Subcutaneous abdominal adipose tissue (tissue), 5 donors: Measurements from ENCODE around the gene PDZD4.
"Not testable (repeated sequence)": the region's sequence is repeated elsewhere in the genome, so short reads cannot be mapped to it uniquely, and the experiment has no call there.

Experiments
- H3K27ac ChIP-seq: one replicate; pipeline ENCODE4 v1.7.0; 2013; ENCODE audit warnings: low read depth, mild to moderate bottlenecking, inconsistent platforms, low read length, moderate library complexity
- H3K27me3 ChIP-seq, 5 donors: one replicate each; pipeline ENCODE4 v1.7.0; 2013; ENCODE audit warnings: low read length in 5 of 5, inconsistent platforms in 1 of 5; ENCODE audit not compliant: control insufficient read depth in 5 of 5, insufficient read depth in 4 of 5
- H3K36me3 ChIP-seq, 5 donors: one replicate each; pipeline ENCODE4 v1.7.0; 2013; ENCODE audit warnings: low read length in 5 of 5; ENCODE audit not compliant: control insufficient read depth in 5 of 5, insufficient read depth in 5 of 5
- H3K4me1 ChIP-seq, 5 donors: one replicate each; pipeline ENCODE4 v1.7.0; 2013; ENCODE audit warnings: low read length in 5 of 5, mild to moderate bottlenecking in 3 of 5, moderate library complexity in 1 of 5; ENCODE audit not compliant: control insufficient read depth in 5 of 5, insufficient read depth in 5 of 5
- H3K4me3 ChIP-seq, 5 donors: one replicate each; pipeline ENCODE4 v1.7.0; 2013; ENCODE audit warnings: low read length in 5 of 5, low read depth in 1 of 5
- H3K9ac ChIP-seq, 5 donors: one replicate each; pipeline ENCODE4 v1.7.0; 2013; ENCODE audit warnings: low read length in 5 of 5, mild to moderate bottlenecking in 4 of 5, moderate library complexity in 3 of 5
- H3K9me3 ChIP-seq, 5 donors: one replicate each; pipeline ENCODE4 v1.7.0; 2013; ENCODE audit warnings: low read length in 5 of 5; ENCODE audit not compliant: control insufficient read depth in 5 of 5
- donor health status: healthy.
- donor health status: healthy.
- donor health status: healthy.
- donor health status: healthy.
- donor health status: healthy.

PDZD4 gene

DNA sequence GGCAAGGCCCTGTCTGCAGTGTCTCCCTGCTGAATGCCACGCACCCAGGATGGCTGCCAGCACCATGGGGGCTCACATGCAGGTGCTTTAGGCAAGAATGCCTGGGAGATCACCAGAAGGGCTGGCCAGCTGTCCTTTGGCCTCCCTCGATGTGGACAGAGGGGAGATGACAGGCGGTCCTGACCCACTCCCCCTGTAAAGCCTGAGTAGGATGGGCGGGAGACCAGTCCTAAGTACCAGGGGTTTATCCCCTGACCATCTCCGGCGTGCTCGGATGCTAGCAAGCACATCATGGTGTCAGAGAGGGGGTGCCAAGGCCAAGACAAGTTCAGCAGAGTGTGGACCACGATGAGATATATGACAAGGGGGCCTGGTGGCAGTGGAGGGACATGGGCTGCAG lies 5.3 kb downstream of the PDZD4 start:
- Histone ChIP-seq H3K9ac (no peak overlapping the region), H3K36me3 (no peaks in the 10 kb centered on the region), H3K27ac (no peak overlapping the region), H3K4me3 (no peak overlapping the region), H3K9me3 (peaks cover 0 to 5% (median 0%) of the 10 kb centered on the region in 5 donors), H3K27me3 (peaks cover 20 to 52% (median 49%) of the 10 kb centered on the region in 5 donors), H3K4me1 (peaks cover 0 to 16% (median 6%) of the 10 kb centered on the region in 5 donors)

DNA sequence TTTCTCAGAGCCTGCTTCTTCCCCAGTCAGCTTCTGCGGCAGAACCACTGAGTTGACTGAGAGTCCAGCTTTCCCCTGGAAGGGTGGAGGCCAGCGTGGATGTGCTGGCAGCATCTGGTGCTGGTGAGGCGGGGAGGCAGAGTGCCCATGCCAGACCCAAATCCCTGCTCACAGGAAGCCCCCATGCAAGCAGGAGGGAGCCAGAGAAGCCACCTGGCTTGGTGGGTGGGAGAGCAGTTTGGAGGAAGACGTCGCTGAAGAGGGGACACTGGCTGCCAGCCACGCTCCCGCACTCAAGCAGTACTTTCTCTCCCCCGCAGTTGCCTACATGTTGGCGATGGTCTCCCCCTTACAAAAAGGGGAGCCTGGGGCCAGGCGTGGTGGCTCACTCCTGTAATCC lies 6.0 kb downstream of the PDZD4 start:
- Histone ChIP-seq H3K27ac (no peak overlapping the region), H3K4me3 (no peak overlapping the region), H3K4me1 (peaks cover 0 to 12% (median 6%) of the 10 kb centered on the region in 5 donors), H3K9me3 (peaks cover 0 to 5% (median 0%) of the 10 kb centered on the region in 5 donors), H3K36me3 (no peaks in the 10 kb centered on the region), H3K9ac (no peak overlapping the region), H3K27me3 (peaks cover 26 to 53% (median 51%) of the 10 kb centered on the region in 5 donors)

DNA sequence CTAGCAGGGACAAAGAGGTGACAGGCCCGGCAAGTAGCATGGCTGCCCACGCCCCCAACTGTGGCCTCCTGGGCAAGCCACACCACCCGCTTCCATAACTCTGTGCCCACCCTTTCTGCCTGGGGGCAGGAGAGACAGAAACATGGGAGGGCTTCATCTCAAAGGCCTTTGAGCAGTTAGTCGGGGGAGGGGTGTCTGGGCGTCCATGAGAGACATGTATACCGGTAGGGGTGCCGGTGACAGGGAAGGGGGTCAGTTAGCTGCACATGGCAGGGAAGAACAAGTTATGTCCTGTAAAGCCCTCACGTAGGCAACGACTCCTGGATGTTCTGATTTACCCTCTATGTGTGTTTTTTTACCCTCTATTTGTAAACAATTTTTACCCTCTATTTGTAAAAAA lies 9.3 kb downstream of the PDZD4 start:
- H3K27me3 ChIP-seq, result peaks cover 23 to 45% (median 41%) of the 10 kb centered on the region in 5 donors

DNA sequence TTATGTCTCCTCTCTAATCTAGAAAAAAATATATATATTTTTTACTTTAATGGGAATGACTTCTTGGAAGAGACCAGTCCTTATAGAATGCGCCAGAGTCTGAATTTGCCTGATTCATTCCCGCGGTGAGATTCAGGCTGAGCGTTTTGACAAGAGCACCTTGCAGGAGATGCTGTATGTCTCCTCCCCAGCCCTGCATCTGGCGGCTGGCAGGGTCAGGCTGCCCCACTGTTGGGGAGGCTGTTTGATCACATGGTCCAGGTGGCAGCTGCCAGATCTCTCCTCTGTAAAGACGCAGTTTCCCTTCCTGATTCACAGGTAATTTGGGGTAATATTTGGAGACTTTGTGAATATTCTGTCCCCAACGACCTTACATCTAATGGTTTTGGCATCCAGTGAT lies 9.7 kb downstream of the PDZD4 start:
- Histone ChIP-seq H3K4me3 (no peak overlapping the region), H3K4me1 (peaks cover 0 to 12% (median 6%) of the 10 kb centered on the region in 5 donors), H3K27ac (no peak overlapping the region), H3K36me3 (no peaks in the 10 kb centered on the region), H3K9ac (no peak overlapping the region), H3K27me3 (peaks cover 23 to 44% (median 41%) of the 10 kb centered on the region in 5 donors), H3K9me3 (no peaks in the 10 kb centered on the region)

More for the DNA sequence above, 9.3 kb downstream of the PDZD4 start:
- Histone ChIP-seq H3K4me3 (no peak overlapping the region), H3K4me1 (peaks cover 0 to 12% (median 6%) of the 10 kb centered on the region in 5 donors), H3K9me3 (no peaks in the 10 kb centered on the region), H3K36me3 (no peaks in the 10 kb centered on the region), H3K27ac (no peak overlapping the region), H3K9ac (no peak overlapping the region)

DNA sequence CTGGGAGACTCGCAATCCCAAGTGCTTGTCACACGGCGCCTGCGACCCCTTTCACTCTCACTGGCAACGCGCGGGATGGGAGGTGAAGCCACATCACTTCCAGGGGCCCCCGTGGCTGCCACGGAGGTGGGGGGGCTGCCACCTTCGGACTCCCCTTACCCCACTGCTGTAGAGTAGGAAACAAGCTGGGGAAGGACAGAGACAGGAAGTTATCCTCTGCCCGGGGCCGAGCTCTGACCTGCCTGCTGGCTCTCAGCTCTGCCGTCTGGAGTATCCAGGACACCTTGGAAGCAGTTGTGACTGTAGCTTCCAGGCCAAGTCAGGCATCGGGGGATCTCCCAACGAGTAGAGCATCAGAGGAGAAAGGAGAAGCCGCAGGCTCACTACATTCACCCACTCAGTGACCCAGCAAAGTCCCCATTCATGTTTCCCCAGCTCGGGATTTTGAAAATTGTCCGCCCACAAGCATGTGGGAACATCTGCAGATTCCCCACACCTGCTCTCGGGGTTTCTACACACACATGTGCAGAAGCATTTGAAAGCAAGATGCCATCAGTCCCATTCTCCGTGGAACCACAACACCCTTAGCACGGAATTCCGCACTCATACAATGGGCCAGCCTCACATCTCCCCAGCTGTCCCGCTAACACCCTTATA lies 10.8 kb downstream of the PDZD4 start:
- Histone ChIP-seq H3K4me1 (peaks cover 0 to 17% (median 9%) of the 10 kb centered on the region in 5 donors), H3K9ac (no peak overlapping the region), H3K9me3 (no peaks in the 10 kb centered on the region), H3K4me3 (peak overlapping the region in 4 of 5 donors; percentile 31 to 60 (median 45)), H3K27me3 (peaks cover 14 to 38% (median 36%) of the 10 kb centered on the region in 5 donors), H3K36me3 (no peaks in the 10 kb centered on the region), H3K27ac (no peak overlapping the region)

DNA sequence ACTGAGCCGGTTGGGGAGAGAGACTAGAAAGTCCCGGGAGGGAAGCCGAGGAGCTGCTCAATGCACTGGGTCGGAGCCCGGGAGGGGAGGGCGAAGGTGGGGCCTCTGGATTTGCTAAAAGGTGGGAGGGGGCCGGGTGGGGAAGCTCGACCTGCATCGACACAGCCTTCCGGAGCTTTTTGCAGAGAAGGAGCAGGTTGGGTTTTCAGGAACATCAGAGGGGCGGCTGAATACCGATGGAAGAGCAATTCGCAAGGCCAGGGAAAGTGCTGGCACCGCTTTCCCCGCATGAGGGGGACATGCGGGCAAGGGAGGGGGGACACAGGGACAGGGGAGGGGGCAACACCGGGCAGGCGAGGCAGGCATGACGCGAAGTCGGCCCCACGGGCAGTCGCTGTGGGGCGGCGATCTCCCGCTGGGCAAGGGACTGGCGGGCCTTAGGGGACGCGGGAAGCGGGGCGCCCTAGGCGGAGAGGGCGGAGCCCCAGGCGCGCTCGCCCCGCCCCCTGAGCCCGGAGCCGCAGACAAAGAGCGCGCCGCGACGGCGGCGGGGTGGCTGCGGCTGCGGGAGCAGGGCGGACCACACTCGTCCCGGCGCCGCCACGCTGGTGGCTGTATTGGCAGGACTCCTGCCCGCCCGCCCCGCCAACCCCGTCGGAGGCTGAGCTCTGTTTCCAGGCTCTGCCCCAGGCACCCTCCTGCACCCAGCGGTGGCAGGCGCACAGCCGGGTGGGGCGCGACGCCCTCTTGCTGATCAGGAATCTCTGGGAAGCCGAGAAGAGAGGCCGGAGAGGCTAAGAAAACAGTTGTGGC lies 11.6 kb downstream of the PDZD4 start:
- Histone ChIP-seq H3K27ac (no peak overlapping the region), H3K4me1 (peaks cover 0 to 17% (median 9%) of the 10 kb centered on the region in 5 donors), H3K9me3 (no peaks in the 10 kb centered on the region), H3K27me3 (peaks cover 11 to 32% (median 30%) of the 10 kb centered on the region in 5 donors), H3K4me3 (peak overlapping the region in 4 of 5 donors; percentile 31 to 60 (median 45)), H3K9ac (no peak overlapping the region), H3K36me3 (no peaks in the 10 kb centered on the region)

DNA sequence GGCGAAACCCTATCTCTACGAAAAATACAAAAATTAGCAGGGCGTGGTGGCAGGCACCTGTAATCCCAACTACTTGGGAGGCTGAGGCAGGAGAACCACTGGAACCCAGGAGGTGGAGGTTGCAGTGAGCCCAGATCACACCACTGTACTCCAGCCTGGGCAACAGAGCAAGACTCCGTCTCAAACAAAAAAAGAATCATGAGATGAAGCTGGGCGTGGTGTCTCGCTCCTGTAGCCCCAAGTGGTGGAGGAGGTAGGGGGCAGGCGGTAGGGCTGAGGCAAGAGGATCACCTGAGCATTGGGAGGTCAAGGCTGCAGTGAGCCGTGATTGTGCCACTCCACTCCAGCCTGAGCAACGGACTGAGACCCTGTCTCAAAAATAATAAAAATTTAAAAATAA lies 12.3 kb downstream of the PDZD4 start:
- not testable (repeated sequence) for H3K9me3 ChIP-seq, H3K27ac ChIP-seq, H3K9ac ChIP-seq, H3K4me3 ChIP-seq, H3K36me3 ChIP-seq
- peaks cover 0 to 17% (median 9%) of the 10 kb centered on the region in 5 donors for H3K4me1 ChIP-seq
- peaks cover 11 to 34% (median 26%) of the 10 kb centered on the region in 5 donors for H3K27me3 ChIP-seq

DNA sequence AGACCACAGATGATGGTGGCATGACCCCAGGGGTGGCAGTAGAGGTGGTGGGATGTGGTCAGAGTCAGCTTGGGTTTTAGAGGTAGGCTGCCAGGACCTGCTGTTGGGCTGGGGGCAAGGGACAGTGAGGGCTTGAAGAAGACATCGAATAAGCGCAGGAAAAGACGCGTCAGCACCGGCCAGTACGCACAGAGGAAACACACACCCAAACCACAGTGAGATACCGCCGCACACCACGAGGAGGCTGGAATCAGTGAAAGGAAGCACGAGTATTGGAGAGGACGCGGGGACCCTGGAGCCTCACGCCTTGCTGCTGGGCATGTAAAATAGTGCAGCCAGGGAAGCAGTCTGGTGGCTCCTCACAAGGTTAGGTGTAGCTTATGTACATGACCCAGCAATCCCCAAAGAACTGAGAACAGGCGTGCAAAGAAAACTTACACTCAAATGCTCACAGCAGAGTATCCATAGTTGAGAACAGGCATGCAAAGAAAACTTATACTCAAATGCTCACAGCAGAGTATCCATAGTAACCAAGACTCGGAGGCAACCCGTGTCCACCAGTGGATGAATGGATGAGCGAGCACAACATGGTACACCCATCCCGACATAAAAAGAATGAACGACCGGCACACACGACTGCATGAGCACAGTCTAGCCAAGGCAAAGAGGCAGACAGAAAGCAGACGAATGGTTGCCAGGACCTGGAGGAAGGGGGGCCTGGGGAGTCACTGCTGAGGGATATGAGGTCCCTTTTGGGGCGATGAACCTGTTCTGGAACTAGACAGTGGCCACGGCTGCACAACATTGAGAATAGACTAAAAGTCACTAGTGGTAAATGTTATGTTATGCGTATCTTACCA lies 13.3 kb downstream of the PDZD4 start:
- H3K27me3 ChIP-seq, result peaks cover 18 to 40% (median 28%) of the 10 kb centered on the region in 5 donors
- peaks cover 0 to 3% (median 0%) of the 10 kb centered on the region in 5 donors for H3K9me3 ChIP-seq
- no peak overlapping the region for H3K9ac ChIP-seq
- H3K4me3 ChIP-seq, result no peak overlapping the region
- H3K36me3 ChIP-seq, result no peaks in the 10 kb centered on the region
- H3K4me1 ChIP-seq, result peaks cover 0 to 17% (median 9%) of the 10 kb centered on the region in 5 donors
- no peak overlapping the region for H3K27ac ChIP-seq

DNA sequence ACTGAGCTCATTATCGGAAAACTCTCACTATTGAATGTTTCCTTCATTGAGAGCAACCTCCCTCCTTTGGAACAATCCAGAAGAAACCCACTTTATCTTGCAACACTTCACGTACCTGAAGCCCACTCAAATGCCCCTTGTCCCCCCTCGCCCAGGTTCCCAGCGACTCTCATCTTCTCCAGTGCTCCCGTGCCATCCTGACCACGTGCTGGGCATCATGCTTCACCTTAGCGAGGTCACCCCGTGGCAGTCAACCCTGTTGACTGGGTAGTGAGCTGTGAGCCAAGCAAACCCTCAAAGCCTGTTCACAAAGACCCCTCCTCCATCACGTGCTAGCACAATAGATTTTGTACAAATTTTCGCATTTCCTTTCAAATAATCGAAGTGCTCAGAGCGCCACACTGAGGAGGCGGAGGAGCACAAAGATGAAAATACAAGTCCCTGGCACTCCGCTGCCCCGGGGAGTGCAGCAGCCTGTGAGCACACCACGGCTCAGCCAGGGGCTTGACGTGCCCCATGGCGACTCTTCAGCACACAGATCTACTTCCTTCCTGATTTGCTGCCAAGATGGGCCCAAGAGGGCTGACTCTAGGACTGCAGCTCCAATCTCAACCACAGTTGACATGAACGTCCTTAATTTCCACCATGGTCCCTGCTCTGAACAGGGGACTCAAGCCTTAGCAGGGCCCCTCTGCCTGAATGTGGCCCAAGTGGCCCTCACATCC lies 15.6 kb downstream of the PDZD4 start:
- Histone ChIP-seq H3K4me3 (no peak overlapping the region), H3K27me3 (peaks cover 19 to 43% (median 25%) of the 10 kb centered on the region in 5 donors)

More for the DNA sequence above, 15.6 kb downstream of the PDZD4 start:
- Histone ChIP-seq H3K4me1 (peaks cover 0 to 17% (median 9%) of the 10 kb centered on the region in 5 donors), H3K27ac (no peak overlapping the region), H3K9me3 (peaks cover 0 to 11% (median 0%) of the 10 kb centered on the region in 5 donors), H3K36me3 (no peaks in the 10 kb centered on the region), H3K9ac (no peak overlapping the region)
